Measurements from ENCODE around the gene LGR5.

Gene LGR5

GRCh38 chr12:71439613-71440344 lies at the start of gene LGR5:
Gene LGR5 (plus strand): TSS chr12:71439798. CDS start chr12:71440081, 283 bp downstream.
- no peak for DNase-seq (ENCODE audit: low read depth in 2 of 2)

GRCh38 chr12:71392521-71393145 lies 47.0 kb upstream of the LGR5 start:
- DNase-seq (ENCODE audit: low read depth in 2 of 2), result no peak

GRCh38 chr12:71393625-71394024 lies 46.0 kb upstream of the LGR5 start:
- no peak for DNase-seq (ENCODE audit: low read depth in 2 of 2)

- no peak for DNase-seq (ENCODE audit: low read depth in 2 of 2)
These were observed 42.1 kb upstream of the LGR5 start for GRCh38 chr12:71397433-71397954.

- no peak for DNase-seq (ENCODE audit: low read depth in 2 of 2)
These were observed 40.4 kb upstream of the LGR5 start for GRCh38 chr12:71399197-71399596.

- no peak for DNase-seq (ENCODE audit: low read depth in 2 of 2)
These were observed 39.1 kb upstream of the LGR5 start for GRCh38 chr12:71400481-71400880.

GRCh38 chr12:71405884-71406283 lies 33.7 kb upstream of the LGR5 start:
- no peak for DNase-seq (ENCODE audit: low read depth in 2 of 2)

- DNase-seq (ENCODE audit: low read depth in 2 of 2), result no peak
These were observed 31.9 kb upstream of the LGR5 start for GRCh38 chr12:71407732-71408131.

- no peak for DNase-seq (ENCODE audit: low read depth in 2 of 2)
These were observed 28.8 kb upstream of the LGR5 start for GRCh38 chr12:71410844-71411243.

- no peak for DNase-seq (ENCODE audit: low read depth in 2 of 2)
These were observed 28.0 kb upstream of the LGR5 start for GRCh38 chr12:71411635-71412034.

GRCh38 chr12:71415336-71416231 lies 24.0 kb upstream of the LGR5 start:
- no peak for DNase-seq (ENCODE audit: low read depth in 2 of 2)

GRCh38 chr12:71417181-71417580 lies 22.4 kb upstream of the LGR5 start:
- no peak for DNase-seq (ENCODE audit: low read depth in 2 of 2)

- no peak for DNase-seq (ENCODE audit: low read depth in 2 of 2)
These were observed 18.7 kb upstream of the LGR5 start for GRCh38 chr12:71420775-71421406.

- no peak for DNase-seq (ENCODE audit: low read depth in 2 of 2)
These were observed 13.9 kb upstream of the LGR5 start for GRCh38 chr12:71425568-71426299.

GRCh38 chr12:71426300-71427047 lies 13.1 kb upstream of the LGR5 start:
- no peak for DNase-seq (ENCODE audit: low read depth in 2 of 2)

GRCh38 chr12:71430756-71431155 lies 8.8 kb upstream of the LGR5 start:
- DNase-seq (ENCODE audit: low read depth in 2 of 2), result no peak

- DNase-seq (ENCODE audit: low read depth in 2 of 2), result no peak
These were observed 7.6 kb upstream of the LGR5 start for GRCh38 chr12:71431991-71432390.

- no peak for DNase-seq (ENCODE audit: low read depth in 2 of 2)
These were observed 6.7 kb upstream of the LGR5 start for GRCh38 chr12:71432936-71433335.

GRCh38 chr12:71436696-71437095 lies 2.9 kb upstream of the LGR5 start:
- DNase-seq (ENCODE audit: low read depth in 2 of 2), result no peak

- no peak for DNase-seq (ENCODE audit: low read depth in 2 of 2)
These were observed 782 bp upstream of the LGR5 start for GRCh38 chr12:71438670-71439361.
